Natural killer cell (primary cell): Measurements from ENCODE around the gene FAM162B. TPM values are rescaled to one million over a fixed set of nuclear protein-coding genes. Genes with fewer than 3 reads are reported as not detected.

Experiments used
- ATAC-seq, 3 donors: fragments of 150-1000 bp in 2 of 3; fragments of 200-7000 bp in 1 of 3; cut with Tn5 transposase; 1 replicate in 1 of 3; 2 replicates in 2 of 3; pipeline ENCODE4 v1.10.0; 2021; ENCODE audit warnings: mild to moderate bottlenecking in 2 of 3, moderate library complexity in 2 of 3
- DNase-seq, 2 donors: peaks; one replicate each; pipeline versions ENCODE4 v3.0.0 to v3.0.0-alpha.2; 2013 to 2021; ENCODE audit warnings: mixed read lengths in 1 of 2
- H3K27ac ChIP-seq: one replicate; pipeline ENCODE4 v1.5.1; 2013; ENCODE audit warnings: mild to moderate bottlenecking, low read length
- H3K27me3 ChIP-seq: one replicate; pipeline ENCODE4 v1.6.1; 2013; ENCODE audit warnings: low read length; ENCODE audit not compliant: control insufficient read depth, insufficient read depth
- H3K36me3 ChIP-seq: one replicate; pipeline ENCODE4 v1.6.1; 2013; ENCODE audit warnings: low read length; ENCODE audit not compliant: control insufficient read depth, insufficient read depth
- H3K4me1 ChIP-seq: one replicate; pipeline ENCODE4 v1.6.1; 2013; ENCODE audit warnings: low read length; ENCODE audit not compliant: control insufficient read depth, insufficient read depth
- H3K4me3 ChIP-seq: one replicate; pipeline ENCODE4 v1.5.1; 2013; ENCODE audit warnings: low read length
- H3K9me3 ChIP-seq: one replicate; pipeline ENCODE4 v1.6.1; 2013; ENCODE audit warnings: low read length; ENCODE audit not compliant: control insufficient read depth, insufficient read depth
- H3K27ac Mint-ChIP-seq, 2 donors: one replicate each; pipeline ENCODE4 v1.8.0; 2022; ENCODE audit warnings: mild to moderate bottlenecking in 2 of 2, mixed read lengths in 2 of 2, moderate library complexity in 1 of 2
- H3K27me3 Mint-ChIP-seq, 2 donors: one replicate each; pipeline ENCODE4 v1.8.0; 2022; ENCODE audit warnings: low read depth in 2 of 2, mixed read lengths in 2 of 2
- H3K36me3 Mint-ChIP-seq: one replicate; pipeline ENCODE4 v1.8.0; 2022; ENCODE audit warnings: mixed read lengths
- H3K4me1 Mint-ChIP-seq, 2 donors: one replicate each; pipeline ENCODE4 v1.8.0; 2022; ENCODE audit warnings: mixed read lengths in 2 of 2
- H3K4me3 Mint-ChIP-seq: one replicate; pipeline ENCODE4 v1.8.0; 2022; ENCODE audit warnings: mild to moderate bottlenecking, moderate library complexity, mixed read lengths
- H3K9me3 Mint-ChIP-seq, 2 donors: one replicate each; pipeline ENCODE4 v1.8.0; 2022; ENCODE audit warnings: mixed read lengths in 2 of 2
- CTCF ChIP-seq: fragments of 200-600 bp; IDR thresholded peaks from one replicate; pipeline ENCODE4 v1.8.0; 2022; ENCODE audit warnings: antibody characterized with exemption
- WGBS: methylation state at CpG from one replicate; pipeline ENCODE4 v1.1.7; 2013; ENCODE audit warnings: missing lambda C conversion rate; ENCODE audit not compliant: insufficient coverage; 5-methylcytosine and 5-hydroxymethylcytosine counted together
- intact Hi-C: fragments of 100-400 bp; cut with micrococcal nuclease; formaldehyde crosslinking; loops from one replicate; pipeline ENCODE4 v1.14.2; 2022
- total RNA-seq, 4 donors: library from RNA; stranded (reverse); fragments of 120-200 nt in 1 of 4; gene quantifications; one replicate each; pipeline versions ENCODE4 v1.2.3 to v1.2.4, GENCODE V29; 2013 to 2022

The FAM162B gene
- total RNA-seq, 3 donors from 2014 or later (not counting 1 experiment from before 2014, with no cell fraction given), result not detected

- DNase-seq (no peak), ATAC-seq (no peak)
- Histone ChIP-seq H3K27me3 (no peaks in the 10 kb centered on the region), H3K4me3 (no peak overlapping the region), H3K36me3 (no peaks in the 10 kb centered on the region), H3K4me1 (no peaks in the 10 kb centered on the region), H3K9me3 (no peaks in the 10 kb centered on the region), H3K27ac (no peak overlapping the region)
- Mint-ChIP-seq H3K27ac (no peak overlapping the region), H3K27me3 (peaks cover 3 to 7% of the 10 kb centered on the region in 2 donors), H3K4me1 (no peaks in the 10 kb centered on the region), H3K4me3 (no peak overlapping the region), H3K36me3 (no peaks in the 10 kb centered on the region), H3K9me3 (peaks cover 2 to 6% of the 10 kb centered on the region in 2 donors)
- no peak for TF ChIP-seq CTCF
- intact Hi-C loops, result no loop called here
These were observed 34.4 kb upstream of the FAM162B start for GRCh38 chr6:116799945-116800344.

- 37% methylated on average over 2 of the region's 2 CpGs for WGBS
- H3K4me1 ChIP-seq, result no peaks in the 10 kb centered on the region
- no peaks in the 10 kb centered on the region for H3K9me3 ChIP-seq
- Mint-ChIP-seq H3K27me3 (peaks cover 0 to 7% of the 10 kb centered on the region in 2 donors), H3K36me3 (no peaks in the 10 kb centered on the region), H3K4me3 (no peak overlapping the region), H3K27ac (no peak overlapping the region), H3K4me1 (no peaks in the 10 kb centered on the region), H3K9me3 (peaks cover 2% of the 10 kb centered on the region in 2 donors)
- DNase-seq (no peak), ATAC-seq (no peak)
- no peaks in the 10 kb centered on the region for H3K36me3 ChIP-seq
- H3K4me3 ChIP-seq, result no peak overlapping the region
- no peak for TF ChIP-seq CTCF
- no peaks in the 10 kb centered on the region for H3K27me3 ChIP-seq
- intact Hi-C loops, result no loop called here
- H3K27ac ChIP-seq, result no peak overlapping the region
These were observed 32.1 kb upstream of the FAM162B start for GRCh38 chr6:116797585-116797984.

GRCh38 chr6:116793224-116793623, 27.7 kb upstream of the FAM162B start:
- H3K27ac Mint-ChIP-seq, result no peak overlapping the region
- H3K4me1 Mint-ChIP-seq, result no peaks in the 10 kb centered on the region
- WGBS, result 100% methylated on average over 1 of the region's 3 CpGs
- no peak overlapping the region for H3K4me3 Mint-ChIP-seq
- no peak overlapping the region for H3K27ac ChIP-seq
- peaks cover 2% of the 10 kb centered on the region in 2 donors for H3K9me3 Mint-ChIP-seq
- DNase-seq, result no peak
- peaks cover 0 to 7% of the 10 kb centered on the region in 2 donors for H3K27me3 Mint-ChIP-seq
- no peaks in the 10 kb centered on the region for H3K36me3 Mint-ChIP-seq
- H3K9me3 ChIP-seq, result no peaks in the 10 kb centered on the region
- no peaks in the 10 kb centered on the region for H3K36me3 ChIP-seq
- no peaks in the 10 kb centered on the region for H3K4me1 ChIP-seq
- peaks cover 4% of the 10 kb centered on the region for H3K27me3 ChIP-seq
- intact Hi-C loops, result no loop called here
- TF ChIP-seq CTCF, result no peak
- H3K4me3 ChIP-seq, result no peak overlapping the region
- ATAC-seq, result no peak

- intact Hi-C loops, result no loop called here
- Histone ChIP-seq H3K36me3 (no peaks in the 10 kb centered on the region), H3K9me3 (no peaks in the 10 kb centered on the region), H3K27ac (no peak overlapping the region), H3K4me3 (no peak overlapping the region), H3K27me3 (peaks cover 2% of the 10 kb centered on the region), H3K4me1 (no peaks in the 10 kb centered on the region)
- no peak for TF ChIP-seq CTCF
- 70% methylated on average over 4 of the region's 5 CpGs for WGBS
- ATAC-seq, result no peak
- Mint-ChIP-seq H3K36me3 (no peaks in the 10 kb centered on the region), H3K4me1 (no peaks in the 10 kb centered on the region), H3K4me3 (no peak overlapping the region), H3K9me3 (no peaks in the 10 kb centered on the region), H3K27me3 (peaks cover 6 to 7% of the 10 kb centered on the region in 2 donors), H3K27ac (no peak overlapping the region)
- no peak for DNase-seq
These were observed 18.3 kb upstream of the FAM162B start for GRCh38 chr6:116783852-116784251.
